ENCODE data around the gene JAZF1. TPM values are rescaled to one million over a fixed set of nuclear protein-coding genes. Genes with fewer than 3 reads are reported as not detected.

JAZF1 gene
- total RNA-seq, 2 donors from 2014 or later, result 13.9 to 16.5 TPM

DNA sequence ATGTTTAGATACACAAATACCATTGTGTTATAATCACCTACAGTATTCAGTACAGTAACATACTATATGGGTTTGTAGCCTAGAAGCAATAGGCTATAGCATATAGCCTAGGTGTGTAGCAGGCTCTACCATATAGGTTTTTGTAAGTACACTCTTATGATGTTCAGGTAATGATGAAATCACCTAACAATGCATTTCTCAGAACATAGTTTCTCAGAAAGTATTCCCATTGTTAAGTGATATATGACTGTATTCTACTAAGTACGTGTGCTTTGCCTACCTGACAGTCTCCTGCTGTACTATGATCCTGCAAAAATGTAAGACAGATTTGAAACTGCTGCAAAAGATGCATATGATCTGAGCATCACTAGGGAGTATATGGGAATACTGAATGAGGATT is 137.9 kb downstream of the JAZF1 start:
- Histone ChIP-seq H3K27ac (no peak overlapping the region), H3K9me3 (no peaks in the 10 kb centered on the region)

DNA sequence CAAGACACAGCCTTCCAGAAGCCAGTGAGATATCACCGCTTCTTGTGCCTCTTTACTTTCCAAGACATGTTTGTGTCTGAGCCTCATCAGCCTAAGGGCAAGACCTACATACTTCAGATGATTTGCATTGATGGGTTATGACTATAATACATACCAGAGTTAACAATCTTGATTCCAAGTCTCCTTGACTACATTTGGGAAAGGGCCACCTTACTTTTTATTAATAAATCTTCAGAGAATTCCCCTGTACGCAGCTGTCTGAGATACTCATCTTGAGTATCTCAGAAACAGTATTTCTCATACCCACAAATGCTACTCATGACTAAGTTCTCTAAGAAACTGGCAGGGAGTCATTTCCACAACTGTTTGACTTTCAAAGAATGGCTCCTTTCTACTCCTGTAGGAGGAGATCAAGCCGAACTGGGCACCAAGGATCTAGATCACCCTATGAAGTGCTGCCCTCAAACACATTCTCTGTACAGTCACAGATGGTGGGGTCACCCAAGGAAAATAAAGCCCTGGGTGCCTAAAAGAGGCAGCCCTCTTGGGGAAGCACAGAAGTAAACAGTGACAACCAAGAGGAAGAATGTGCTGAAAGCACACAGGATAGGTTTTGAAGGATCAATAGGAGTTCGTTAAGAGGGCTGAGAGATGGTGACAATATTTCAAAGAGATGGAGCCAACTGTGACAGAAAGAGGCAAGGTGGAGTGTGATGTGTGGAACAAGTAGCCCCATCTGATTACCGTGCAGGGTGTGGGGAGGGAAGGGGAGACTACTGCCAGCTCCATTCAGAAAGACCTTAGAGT is 138.9 kb downstream of the JAZF1 start:
- H3K27ac ChIP-seq, result no peak overlapping the region
- no peaks in the 10 kb centered on the region for H3K9me3 ChIP-seq
- DNase-seq (ENCODE audit: low spot score) (no peak), ATAC-seq (ENCODE audit: insufficient number of reproducible peaks, low FRiP score, low read depth) (no peak)
- no peak overlapping the region for H3K4me3 ChIP-seq
- no peaks in the 10 kb centered on the region for H3K36me3 ChIP-seq
- H3K27me3 ChIP-seq (replicated peaks; ENCODE audit: insufficient read depth), result no peaks in the 10 kb centered on the region
- TF ChIP-seq, protein P1, sequence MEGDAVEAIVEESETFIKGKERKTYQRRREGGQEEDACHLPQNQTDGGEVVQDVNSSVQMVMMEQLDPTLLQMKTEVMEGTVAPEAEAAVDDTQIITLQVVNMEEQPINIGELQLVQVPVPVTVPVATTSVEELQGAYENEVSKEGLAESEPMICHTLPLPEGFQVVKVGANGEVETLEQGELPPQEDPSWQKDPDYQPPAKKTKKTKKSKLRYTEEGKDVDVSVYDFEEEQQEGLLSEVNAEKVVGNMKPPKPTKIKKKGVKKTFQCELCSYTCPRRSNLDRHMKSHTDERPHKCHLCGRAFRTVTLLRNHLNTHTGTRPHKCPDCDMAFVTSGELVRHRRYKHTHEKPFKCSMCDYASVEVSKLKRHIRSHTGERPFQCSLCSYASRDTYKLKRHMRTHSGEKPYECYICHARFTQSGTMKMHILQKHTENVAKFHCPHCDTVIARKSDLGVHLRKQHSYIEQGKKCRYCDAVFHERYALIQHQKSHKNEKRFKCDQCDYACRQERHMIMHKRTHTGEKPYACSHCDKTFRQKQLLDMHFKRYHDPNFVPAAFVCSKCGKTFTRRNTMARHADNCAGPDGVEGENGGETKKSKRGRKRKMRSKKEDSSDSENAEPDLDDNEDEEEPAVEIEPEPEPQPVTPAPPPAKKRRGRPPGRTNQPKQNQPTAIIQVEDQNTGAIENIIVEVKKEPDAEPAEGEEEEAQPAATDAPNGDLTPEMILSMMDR (IDR thresholded peaks at IDR 0.05), result no peak
- peaks cover 12 to 19% of the 10 kb centered on the region in 2 donors for H3K4me1 ChIP-seq (ENCODE audit: control insufficient read depth in 1 of 2, low read depth in 2 of 2)

More for the DNA sequence above, 137.9 kb downstream of the JAZF1 start:
- Histone ChIP-seq H3K36me3 (no peaks in the 10 kb centered on the region), H3K4me1 (ENCODE audit: control insufficient read depth in 1 of 2, low read depth in 2 of 2) (peaks cover 6 to 12% of the 10 kb centered on the region in 2 donors), H3K4me3 (no peak overlapping the region), H3K27me3 (replicated peaks; ENCODE audit: insufficient read depth) (no peaks in the 10 kb centered on the region)
- DNase-seq (ENCODE audit: low spot score) (no peak), ATAC-seq (ENCODE audit: insufficient number of reproducible peaks, low FRiP score, low read depth) (no peak)
- TF ChIP-seq, protein P1 (IDR thresholded peaks at IDR 0.05), result no peak

DNA sequence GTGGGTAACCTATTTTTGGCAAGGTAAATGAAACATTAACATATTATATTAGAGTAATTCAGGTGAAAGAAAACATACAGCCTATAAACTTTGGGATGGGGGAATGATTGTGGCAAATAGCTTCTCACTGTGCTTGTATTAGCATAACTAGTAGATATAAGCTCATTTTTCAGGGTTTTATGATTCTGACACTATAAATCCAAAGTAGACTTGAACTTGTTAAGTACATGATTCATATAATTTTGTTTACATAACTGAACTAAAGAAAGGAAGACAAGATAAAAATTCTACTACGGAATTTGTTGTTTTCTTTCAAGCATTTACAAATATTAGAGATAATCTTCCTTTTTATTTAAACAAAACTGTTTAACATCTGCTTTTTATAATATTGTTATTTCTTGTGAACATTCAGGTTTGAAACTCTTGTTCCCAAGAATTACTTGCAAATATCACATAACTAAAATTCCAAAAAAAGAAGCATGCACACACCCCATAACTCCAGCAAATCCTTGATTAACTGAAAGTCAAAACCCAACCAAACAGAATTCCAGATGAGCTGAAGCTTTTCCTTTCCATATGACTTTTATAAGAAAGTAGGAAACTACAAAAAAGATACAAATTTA is 142.3 kb downstream of the JAZF1 start:
- no peak for ATAC-seq (ENCODE audit: insufficient number of reproducible peaks, low FRiP score, low read depth)
- no peak overlapping the region for H3K4me3 ChIP-seq
- H3K27me3 ChIP-seq (replicated peaks; ENCODE audit: insufficient read depth), result no peaks in the 10 kb centered on the region
- H3K27ac ChIP-seq, result peak overlapping the region in 1 of 2 donors; percentile 71
- no peaks in the 10 kb centered on the region for H3K9me3 ChIP-seq
- H3K36me3 ChIP-seq, result no peaks in the 10 kb centered on the region
- TF ChIP-seq, protein P1 (IDR thresholded peaks at IDR 0.05), result no peak
- no peak for DNase-seq (ENCODE audit: low spot score)
- H3K4me1 ChIP-seq (ENCODE audit: control insufficient read depth in 1 of 2, low read depth in 2 of 2), result peaks cover 16 to 26% of the 10 kb centered on the region in 2 donors

DNA sequence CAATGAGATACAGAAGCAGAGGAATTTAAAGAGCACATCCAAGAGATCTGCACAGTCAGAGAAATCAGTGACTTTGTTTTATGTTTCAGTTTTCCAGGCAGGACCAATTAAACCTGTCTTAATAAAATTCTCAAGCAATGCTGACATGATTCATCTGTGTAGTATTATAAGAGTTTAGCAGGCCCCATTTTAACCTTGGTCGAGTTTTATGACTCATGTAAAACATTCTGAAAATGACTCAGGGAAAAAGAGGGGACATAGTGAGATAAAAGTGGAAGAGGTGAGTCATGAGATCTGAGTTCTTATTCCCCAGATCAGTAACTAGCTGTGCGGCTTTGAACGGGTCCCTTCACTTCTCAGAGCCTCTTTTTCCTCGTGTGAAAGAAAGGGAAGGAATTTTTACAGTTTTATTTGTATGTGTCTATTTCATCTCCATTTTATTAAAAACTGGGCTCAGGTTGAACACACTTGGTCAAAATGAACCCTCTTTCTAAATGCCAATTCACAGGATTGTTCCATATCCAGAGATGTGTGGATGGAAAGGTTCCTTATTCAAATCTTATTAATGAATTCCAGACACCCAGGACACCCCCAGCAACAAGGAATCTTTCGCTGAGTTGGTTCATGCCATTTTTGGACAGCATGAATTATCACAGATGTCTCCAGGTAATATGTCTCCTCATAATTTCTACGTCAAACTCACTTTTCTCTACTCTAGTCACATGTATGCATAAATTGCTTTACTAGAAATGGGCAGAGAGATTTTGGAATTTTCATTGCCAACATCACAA is 143.2 kb downstream of the JAZF1 start:
- peak; percentile 100 for ATAC-seq (ENCODE audit: insufficient number of reproducible peaks, low FRiP score, low read depth)
- Histone ChIP-seq H3K4me3 (peak overlapping the region; percentile 29), H3K27ac (peak overlapping the region; percentile 59 to 71), H3K27me3 (replicated peaks; ENCODE audit: insufficient read depth) (no peaks in the 10 kb centered on the region), H3K9me3 (no peaks in the 10 kb centered on the region), H3K36me3 (no peaks in the 10 kb centered on the region), H3K4me1 (ENCODE audit: control insufficient read depth in 1 of 2, low read depth in 2 of 2) (peaks cover 16 to 26% of the 10 kb centered on the region in 2 donors)
- TF ChIP-seq, protein P1 (IDR thresholded peaks at IDR 0.05), result no peak
- DNase-seq (ENCODE audit: low spot score), result no peak

DNA sequence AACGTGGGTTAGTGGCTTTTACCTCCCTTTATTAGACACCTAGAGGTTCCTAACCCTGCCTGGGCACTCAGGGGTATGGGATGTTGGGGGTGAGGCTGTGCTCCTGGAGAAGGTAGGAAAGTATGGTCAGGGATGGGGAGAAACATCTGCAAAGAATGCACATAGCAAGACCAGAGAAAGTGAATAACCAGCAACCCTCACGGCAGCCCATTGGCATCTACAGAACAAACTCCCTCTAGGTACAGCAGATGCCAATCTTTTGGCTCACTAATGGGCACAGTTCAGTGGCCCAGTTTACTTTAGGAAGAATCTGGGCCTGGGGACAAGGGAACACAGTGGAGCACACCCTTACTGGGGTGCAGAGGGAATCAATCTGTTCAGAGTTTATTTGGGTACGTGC is 143.9 kb downstream of the JAZF1 start:
- no peak for ATAC-seq (ENCODE audit: insufficient number of reproducible peaks, low FRiP score, low read depth)
- H3K9me3 ChIP-seq, result no peaks in the 10 kb centered on the region
- H3K4me1 ChIP-seq (ENCODE audit: control insufficient read depth in 1 of 2, low read depth in 2 of 2), result peaks cover 16 to 26% of the 10 kb centered on the region in 2 donors
- TF ChIP-seq, protein P1 (IDR thresholded peaks at IDR 0.05), result no peak
- H3K4me3 ChIP-seq, result peak overlapping the region; percentile 29
- H3K36me3 ChIP-seq, result no peaks in the 10 kb centered on the region
- peak overlapping the region; percentile 59 to 61 for H3K27ac ChIP-seq
- no peaks in the 10 kb centered on the region for H3K27me3 ChIP-seq (replicated peaks; ENCODE audit: insufficient read depth)
- DNase-seq (ENCODE audit: low spot score), result no peak
